ENCODE results near the gene ADA.

DNA sequence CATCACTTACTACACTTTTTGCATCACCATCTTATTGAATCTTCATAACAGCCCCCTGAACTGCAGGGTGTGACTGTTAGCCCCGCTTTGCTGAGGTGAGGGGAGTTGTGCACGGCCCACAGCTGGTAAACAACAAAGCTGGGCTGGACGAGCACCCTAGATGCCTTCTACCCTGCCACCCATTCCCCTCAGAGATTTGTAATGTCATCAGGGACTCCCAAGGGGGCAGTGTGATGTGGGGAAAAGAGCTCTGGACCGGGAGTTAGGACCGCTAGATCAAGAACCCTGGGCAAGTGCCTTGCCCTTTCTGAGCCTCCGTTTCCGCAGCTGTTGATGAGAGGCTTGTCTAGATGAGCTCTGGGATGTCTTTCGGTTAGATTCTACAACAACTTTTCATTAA lies 48.2 kb downstream of the ADA start:
- no peak for TF ChIP-seq POLR2A (IDR thresholded peaks at IDR 0.05)
- TF ChIP-seq, protein P1, sequence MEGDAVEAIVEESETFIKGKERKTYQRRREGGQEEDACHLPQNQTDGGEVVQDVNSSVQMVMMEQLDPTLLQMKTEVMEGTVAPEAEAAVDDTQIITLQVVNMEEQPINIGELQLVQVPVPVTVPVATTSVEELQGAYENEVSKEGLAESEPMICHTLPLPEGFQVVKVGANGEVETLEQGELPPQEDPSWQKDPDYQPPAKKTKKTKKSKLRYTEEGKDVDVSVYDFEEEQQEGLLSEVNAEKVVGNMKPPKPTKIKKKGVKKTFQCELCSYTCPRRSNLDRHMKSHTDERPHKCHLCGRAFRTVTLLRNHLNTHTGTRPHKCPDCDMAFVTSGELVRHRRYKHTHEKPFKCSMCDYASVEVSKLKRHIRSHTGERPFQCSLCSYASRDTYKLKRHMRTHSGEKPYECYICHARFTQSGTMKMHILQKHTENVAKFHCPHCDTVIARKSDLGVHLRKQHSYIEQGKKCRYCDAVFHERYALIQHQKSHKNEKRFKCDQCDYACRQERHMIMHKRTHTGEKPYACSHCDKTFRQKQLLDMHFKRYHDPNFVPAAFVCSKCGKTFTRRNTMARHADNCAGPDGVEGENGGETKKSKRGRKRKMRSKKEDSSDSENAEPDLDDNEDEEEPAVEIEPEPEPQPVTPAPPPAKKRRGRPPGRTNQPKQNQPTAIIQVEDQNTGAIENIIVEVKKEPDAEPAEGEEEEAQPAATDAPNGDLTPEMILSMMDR (IDR thresholded peaks at IDR 0.05), result no peak
